OCI-LY1 (cell line): Measurements from ENCODE around the gene NME3.
"Not testable (repeated sequence)": the region's sequence is repeated elsewhere in the genome, so short reads cannot be mapped to it uniquely, and the experiment has no call there.

Source experiments
- H2AFZ ChIP-seq: fragments of 200-600 bp; sonication (generic), shearing (Covaris generic); 2 replicates; pipeline ENCODE4 v1.6.0; 2014; ENCODE audit warnings: antibody characterized with exemption, mild to moderate bottlenecking, low read length
- H3F3A ChIP-seq: fragments of 200-600 bp; sonication (generic), shearing (Covaris generic); 2 replicates; pipeline ENCODE4 v1.6.0; 2014; ENCODE audit warnings: mild to moderate bottlenecking, antibody characterized with exemption, low read length, moderate library complexity; ENCODE audit not compliant: insufficient read depth
- H3K27ac ChIP-seq: fragments of 200-600 bp; sonication (generic); 2 replicates; pipeline ENCODE4 v1.5.1; 2014; ENCODE audit warnings: low read length, mixed run types, mild to moderate bottlenecking, low read depth; ENCODE audit not compliant: poor library complexity, severe bottlenecking
- H3K27me3 ChIP-seq: fragments of 200-600 bp; sonication (generic); 2 replicates; pipeline ENCODE4 v1.6.0; 2014; ENCODE audit warnings: antibody characterized with exemption, mild to moderate bottlenecking, low read length, moderate library complexity; ENCODE audit not compliant: insufficient read depth
- H3K36me3 ChIP-seq: fragments of 200-600 bp; sonication (generic); 2 replicates; pipeline ENCODE4 v1.6.1; 2014; ENCODE audit warnings: mild to moderate bottlenecking, antibody characterized with exemption, low read length, moderate library complexity, mixed read lengths; ENCODE audit not compliant: insufficient read depth
- H3K4me1 ChIP-seq: fragments of 200-600 bp; sonication (generic); 2 replicates; pipeline ENCODE4 v1.5.1; 2014; ENCODE audit warnings: mild to moderate bottlenecking, low read length, moderate library complexity; ENCODE audit not compliant: insufficient read depth, severe bottlenecking
- H3K4me2 ChIP-seq: fragments of 200-600 bp; sonication (generic), shearing (Covaris generic); 2 replicates; pipeline ENCODE4 v1.6.1; 2014; ENCODE audit warnings: low read length
- H3K4me3 ChIP-seq: fragments of 200-600 bp; sonication (generic); 2 replicates; pipeline ENCODE4 v1.5.1; 2014; ENCODE audit warnings: low read length, low read depth, mild to moderate bottlenecking, mixed read lengths; ENCODE audit not compliant: poor library complexity, severe bottlenecking
- H3K79me2 ChIP-seq: fragments of 200-600 bp; shearing (Covaris generic); 2 replicates; pipeline ENCODE4 v1.6.1; 2016; ENCODE audit warnings: mixed run types, low read length, mixed read lengths; ENCODE audit not compliant: insufficient read depth
- H3K9ac ChIP-seq: fragments of 200-600 bp; sonication (generic), shearing (Covaris generic); 2 replicates; pipeline ENCODE4 v1.6.1; 2014; ENCODE audit warnings: mild to moderate bottlenecking, low read length, mixed read lengths
- H3K9me2 ChIP-seq: fragments of 200-600 bp; sonication (generic), shearing (Covaris generic); 2 replicates; pipeline ENCODE4 v1.6.1; 2014; ENCODE audit warnings: low read depth, mild to moderate bottlenecking, low read length, mixed read lengths
- H3K9me3 ChIP-seq: fragments of 200-600 bp; shearing (Covaris generic); 2 replicates; pipeline ENCODE4 v1.6.1; 2014; ENCODE audit warnings: low read length, mixed read lengths
- H4K20me1 ChIP-seq: fragments of 200-600 bp; sonication (generic), shearing (Covaris generic); 2 replicates; pipeline ENCODE4 v1.6.0; 2016; ENCODE audit warnings: mild to moderate bottlenecking, low read length; ENCODE audit not compliant: insufficient read depth
- EZH2 ChIP-seq: fragments of 200-600 bp; sonication (generic), shearing (Covaris generic); IDR thresholded peaks from 2 replicates; pipeline ENCODE4 v1.8.0; 2017; ENCODE audit warnings: borderline replicate concordance, mixed run types, mild to moderate bottlenecking, antibody characterized with exemption, low read length, moderate library complexity, mixed read lengths
- TF ChIP-seq, protein P1 (sequence below): fragments of 200-600 bp; sonication (generic), shearing (Covaris generic); IDR thresholded peaks from 2 replicates; pipeline ENCODE4 v1.5.1; 2017; ENCODE audit warnings: mild to moderate bottlenecking, antibody characterized with exemption, low read length, moderate library complexity, mixed read lengths

Gene NME3

DNA sequence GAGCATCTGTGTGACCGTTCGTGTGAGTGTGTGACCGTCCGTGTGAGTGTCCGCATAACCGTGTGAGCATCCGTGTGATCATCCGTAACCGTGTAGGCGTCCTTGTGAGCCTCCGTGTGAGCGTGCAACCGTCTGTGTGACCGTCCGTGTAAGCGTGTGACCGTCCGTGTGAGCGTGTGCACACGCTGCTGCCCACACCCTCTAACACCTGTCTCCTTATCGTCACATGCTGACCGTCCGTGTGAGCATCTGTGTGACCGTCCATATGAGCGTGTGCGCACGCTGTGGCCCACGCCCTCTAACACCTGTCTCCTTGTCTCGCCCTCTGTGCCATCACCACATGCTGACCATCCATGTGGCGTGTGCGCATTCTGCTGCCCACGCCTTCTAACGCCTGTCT is 31.1 kb downstream of the NME3 start:
- H3K4me3 ChIP-seq: no peak overlapping the region
- no peak overlapping the region for H3K27ac ChIP-seq
- H2AFZ ChIP-seq: no peak overlapping the region
- H3K36me3 ChIP-seq: peaks cover 23% of the 10 kb centered on the region
- TF ChIP-seq, protein P1, sequence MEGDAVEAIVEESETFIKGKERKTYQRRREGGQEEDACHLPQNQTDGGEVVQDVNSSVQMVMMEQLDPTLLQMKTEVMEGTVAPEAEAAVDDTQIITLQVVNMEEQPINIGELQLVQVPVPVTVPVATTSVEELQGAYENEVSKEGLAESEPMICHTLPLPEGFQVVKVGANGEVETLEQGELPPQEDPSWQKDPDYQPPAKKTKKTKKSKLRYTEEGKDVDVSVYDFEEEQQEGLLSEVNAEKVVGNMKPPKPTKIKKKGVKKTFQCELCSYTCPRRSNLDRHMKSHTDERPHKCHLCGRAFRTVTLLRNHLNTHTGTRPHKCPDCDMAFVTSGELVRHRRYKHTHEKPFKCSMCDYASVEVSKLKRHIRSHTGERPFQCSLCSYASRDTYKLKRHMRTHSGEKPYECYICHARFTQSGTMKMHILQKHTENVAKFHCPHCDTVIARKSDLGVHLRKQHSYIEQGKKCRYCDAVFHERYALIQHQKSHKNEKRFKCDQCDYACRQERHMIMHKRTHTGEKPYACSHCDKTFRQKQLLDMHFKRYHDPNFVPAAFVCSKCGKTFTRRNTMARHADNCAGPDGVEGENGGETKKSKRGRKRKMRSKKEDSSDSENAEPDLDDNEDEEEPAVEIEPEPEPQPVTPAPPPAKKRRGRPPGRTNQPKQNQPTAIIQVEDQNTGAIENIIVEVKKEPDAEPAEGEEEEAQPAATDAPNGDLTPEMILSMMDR: no peak
- no peak for TF ChIP-seq EZH2
- H3K9ac ChIP-seq: no peak overlapping the region
- peaks cover 16% of the 10 kb centered on the region for H3F3A ChIP-seq
- no peaks in the 10 kb centered on the region for H3K4me1 ChIP-seq
- H3K9me3 ChIP-seq: no peaks in the 10 kb centered on the region
- H4K20me1 ChIP-seq: no peaks in the 10 kb centered on the region
- no peaks in the 10 kb centered on the region for H3K27me3 ChIP-seq
- H3K9me2 ChIP-seq: no peaks in the 10 kb centered on the region
- H3K4me2 ChIP-seq: no peak overlapping the region
- no peaks in the 10 kb centered on the region for H3K79me2 ChIP-seq

DNA sequence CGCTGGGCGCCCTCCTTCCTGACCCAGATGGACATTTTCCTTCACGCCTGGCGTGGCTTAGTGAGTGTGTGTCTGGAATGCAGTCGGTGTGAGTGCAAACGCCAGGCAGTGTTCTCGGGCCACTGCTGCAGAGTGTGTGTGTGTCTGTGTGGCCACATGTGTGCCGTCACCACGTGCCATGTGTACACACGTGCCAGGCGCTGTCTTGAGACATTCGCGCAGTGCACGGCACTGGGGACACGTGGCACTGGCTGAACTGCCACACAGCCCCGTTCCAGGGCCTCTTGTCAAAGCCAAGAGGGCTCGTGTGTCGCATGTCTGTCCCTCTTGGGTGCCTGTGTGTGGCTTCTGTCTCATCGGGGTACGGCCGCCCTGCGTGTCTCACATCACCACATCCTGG is 36.5 kb downstream of the NME3 start:
- TF ChIP-seq, protein P1: no peak
- no peak for TF ChIP-seq EZH2
- peaks cover 16% of the 10 kb centered on the region for H3F3A ChIP-seq

DNA sequence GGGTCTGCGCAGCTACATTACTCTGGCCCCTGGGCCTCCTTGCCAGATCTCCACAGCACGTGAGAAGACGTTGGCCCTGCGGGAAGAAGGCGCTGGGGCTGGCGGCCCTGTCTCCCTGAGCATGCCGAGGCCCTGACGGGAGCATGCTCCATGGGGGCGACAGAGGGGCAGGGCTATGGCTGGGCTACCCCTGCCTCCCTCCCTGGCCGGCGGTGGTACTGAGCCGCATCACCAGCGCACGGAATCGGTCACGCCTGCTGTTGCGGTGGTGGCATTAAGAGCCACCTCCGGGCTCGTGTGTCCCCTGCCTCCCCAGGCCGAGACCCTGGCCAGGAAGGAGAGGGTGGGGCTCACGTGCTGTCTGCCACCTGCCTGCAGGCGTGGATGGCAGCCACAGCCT is 37.2 kb downstream of the NME3 start:
- Histone ChIP-seq H3K79me2 (no peaks in the 10 kb centered on the region), H2AFZ (no peak overlapping the region), H3K4me2 (no peak overlapping the region), H3K9me3 (no peaks in the 10 kb centered on the region), H3K4me3 (no peak overlapping the region), H3K36me3 (peaks cover 50% of the 10 kb centered on the region), H3K9me2 (no peaks in the 10 kb centered on the region), H3K27ac (no peak overlapping the region), H3K27me3 (no peaks in the 10 kb centered on the region), H3K4me1 (no peaks in the 10 kb centered on the region), H3F3A (peaks cover 16% of the 10 kb centered on the region), H4K20me1 (no peaks in the 10 kb centered on the region), H3K9ac (no peak overlapping the region)
- TF ChIP-seq EZH2: no peak
- TF ChIP-seq, protein P1: no peak

More for the DNA sequence above, 36.5 kb downstream of the NME3 start:
- Histone ChIP-seq H3K79me2 (no peaks in the 10 kb centered on the region), H4K20me1 (no peaks in the 10 kb centered on the region), H3K4me1 (no peaks in the 10 kb centered on the region), H3K9ac (no peak overlapping the region), H3K9me3 (no peaks in the 10 kb centered on the region), H3K9me2 (no peaks in the 10 kb centered on the region), H3K36me3 (peaks cover 43% of the 10 kb centered on the region), H3K27ac (no peak overlapping the region), H2AFZ (no peak overlapping the region), H3K4me2 (no peak overlapping the region), H3K4me3 (no peak overlapping the region), H3K27me3 (no peaks in the 10 kb centered on the region)

DNA sequence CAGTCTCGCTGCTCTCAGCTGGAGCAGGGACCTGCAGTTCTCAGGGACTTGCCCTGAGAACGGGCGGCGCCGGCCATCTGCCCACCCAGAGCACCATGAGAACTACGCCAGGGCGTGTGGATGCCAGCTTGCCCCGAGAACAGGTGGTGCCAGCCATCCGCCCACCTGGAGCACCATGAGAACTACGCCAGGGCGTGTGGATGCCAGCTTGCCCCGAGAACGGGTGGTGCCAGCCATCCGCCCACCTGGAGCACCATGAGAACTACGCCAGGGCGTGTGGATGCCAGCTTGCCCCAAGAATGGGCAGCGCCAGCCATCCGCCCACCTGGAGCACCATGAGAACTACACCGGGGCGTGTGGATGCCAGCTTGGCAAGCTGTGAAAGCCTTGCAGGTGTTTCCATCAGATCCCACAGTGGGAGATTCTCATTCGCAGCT is 38.8 kb downstream of the NME3 start:
- H3F3A ChIP-seq: not testable (repeated sequence)

More for the DNA sequence above, 38.8 kb downstream of the NME3 start:
- H3K36me3 ChIP-seq: peaks cover 65% of the 10 kb centered on the region
- H3K4me3 ChIP-seq, H3K27me3 ChIP-seq, H3K4me2 ChIP-seq, H3K9me2 ChIP-seq, H3K9ac ChIP-seq, H3K27ac ChIP-seq, H2AFZ ChIP-seq, H3K9me3 ChIP-seq, H3K4me1 ChIP-seq, H3K79me2 ChIP-seq, H4K20me1 ChIP-seq: not testable (repeated sequence)
